Aorta (tissue), 5 donors: ENCODE data around the gene SECISBP2L. TPM values are rescaled to one million over a fixed set of nuclear protein-coding genes. Genes with fewer than 3 reads are reported as not detected.
"Not testable (repeated sequence)": the region's sequence is repeated elsewhere in the genome, so short reads cannot be mapped to it uniquely, and the experiment has no call there.

Source experiments
- ATAC-seq: fragments of 200-7000 bp; cut with Tn5 transposase; one replicate; pipeline ENCODE4 v1.9.1; 2022; ENCODE audit warnings: moderate library complexity; ENCODE audit not compliant: low FRiP score
- DNase-seq, 2 donors: peaks; one replicate each; pipeline ENCODE4 v3.0.0-alpha.2; 2020
- H3K27ac ChIP-seq, 2 donors: one replicate each; pipeline ENCODE4 v1.5.1; 2013; ENCODE audit warnings: low read length in 2 of 2, mild to moderate bottlenecking in 2 of 2, moderate library complexity in 2 of 2, control low read depth in 1 of 2, inconsistent platforms in 1 of 2, low read depth in 1 of 2
- H3K27me3 ChIP-seq, 2 donors: one replicate each; pipeline ENCODE4 v1.6.1; 2013; ENCODE audit warnings: control low read depth in 1 of 2, low read length in 1 of 2, mild to moderate bottlenecking in 1 of 2, moderate library complexity in 1 of 2; ENCODE audit not compliant: insufficient read depth in 2 of 2, control insufficient read depth in 1 of 2
- H3K36me3 ChIP-seq, 2 donors: one replicate each; pipeline ENCODE4 v1.6.1; 2013; ENCODE audit warnings: control low read depth in 1 of 2, low read length in 1 of 2, mild to moderate bottlenecking in 1 of 2; ENCODE audit not compliant: insufficient read depth in 2 of 2, control insufficient read depth in 1 of 2
- H3K4me1 ChIP-seq, 2 donors: one replicate each; pipeline ENCODE4 v1.6.1; 2013; ENCODE audit warnings: low read length in 2 of 2, control low read depth in 1 of 2, mild to moderate bottlenecking in 1 of 2, moderate library complexity in 1 of 2; ENCODE audit not compliant: insufficient read depth in 2 of 2, control insufficient read depth in 1 of 2
- H3K4me3 ChIP-seq, 2 donors: one replicate each; pipeline ENCODE4 v1.5.1; 2013; ENCODE audit warnings: low read length in 2 of 2, control low read depth in 1 of 2, mild to moderate bottlenecking in 1 of 2
- H3K9me3 ChIP-seq: one replicate; pipeline ENCODE4 v1.6.1; 2013; ENCODE audit warnings: mild to moderate bottlenecking, low read length; ENCODE audit not compliant: control insufficient read depth
- WGBS, 2 donors: extraction: QIAGEN DNeasy Blood & Tissue Kit; methylation state at CpG; one replicate each; pipeline ENCODE4 v1.1.7; 2013; 5-methylcytosine and 5-hydroxymethylcytosine counted together
- intact Hi-C, 2 donors: fragments of 100-400 bp; cut with DNase I; formaldehyde crosslinking; loops; one replicate each; pipeline versions ENCODE4 v1.14.2 to v1.15.0; 2022
- polyA plus RNA-seq, 2 donors: library from polyadenylated mRNA; stranded (reverse); fragments of 200-250 nt; gene quantifications; one replicate each; pipeline ENCODE4 v1.2.3, GENCODE V29; 2013
- total RNA-seq, 2 donors: library from RNA; stranded (reverse); fragmentation: NEBNext Ultra II Directional; extraction: Animal tissue kit (Norgen Biotek cat#: 25700); gene quantifications; one replicate each; pipeline ENCODE4 v1.2.1, GENCODE V29; 2021
- donor health status: healthy with polysubstance abuse.
- donor health status: Bipolar disorder and iron deficiency.
- donor health status: DM: no; HTN: no; CAD: no.
- donor health status: DM: no; HTN: no; CAD: no.
- donor health status: DM: yes; HTN: yes; CAD: no.

Gene SECISBP2L
- total and polyA plus RNA-seq, 4 donors = 8.1 to 82.2 (median 46.9) TPM

GRCh38 chr15:48970926-48971325 lies 75.3 kb downstream of the SECISBP2L start:
- H3K27ac ChIP-seq, intact Hi-C loops, H3K9me3 ChIP-seq, H3K4me1 ChIP-seq, DNase-seq, H3K27me3 ChIP-seq, H3K4me3 ChIP-seq, ATAC-seq, H3K36me3 ChIP-seq: not testable (repeated sequence)
- 57 to 69% methylated on average over 1 of the region's 1 CpG for WGBS, 2 donors

DNA sequence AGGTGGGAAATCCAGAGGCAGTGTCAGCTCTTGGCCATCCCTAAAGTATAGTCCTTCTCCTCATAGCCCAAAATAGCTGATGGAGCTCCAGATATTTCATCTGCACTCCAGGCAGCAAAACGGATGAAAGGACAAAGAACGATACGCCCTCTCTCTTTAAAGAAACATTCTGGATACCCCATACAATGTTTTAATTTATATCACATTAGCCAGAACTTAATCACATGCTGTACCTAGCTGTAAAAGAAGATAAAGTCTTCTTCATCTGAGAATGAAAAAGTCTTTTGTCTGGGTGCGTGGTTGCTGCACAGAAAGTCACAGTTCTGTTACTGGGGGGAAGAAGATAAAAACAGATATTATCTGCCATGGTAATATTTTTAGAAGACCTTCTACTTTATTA lies 78.2 kb downstream of the SECISBP2L start:
- Histone ChIP-seq H3K36me3 (no peaks in the 10 kb centered on the region), H3K27me3 (no peaks in the 10 kb centered on the region), H3K9me3 (no peaks in the 10 kb centered on the region), H3K4me3 (no peak overlapping the region), H3K27ac (no peak overlapping the region), H3K4me1 (peaks cover 0 to 3% of the 10 kb centered on the region in 2 donors)
- ATAC-seq = no peak
- no peak for DNase-seq
- WGBS, 2 donors = 88 to 89% methylated on average over 4 of the region's 4 CpGs
- intact Hi-C loops = no loop called here

GRCh38 chr15:48967336-48967735 lies 78.9 kb downstream of the SECISBP2L start:
- DNase-seq (no peak), ATAC-seq (no peak)
- H3K27me3 ChIP-seq = no peaks in the 10 kb centered on the region
- intact Hi-C loops = no loop called here
- peaks cover 0 to 3% of the 10 kb centered on the region in 2 donors for H3K4me1 ChIP-seq
- H3K27ac ChIP-seq = peak overlapping the region; percentile 67 to 87
- H3K9me3 ChIP-seq = no peaks in the 10 kb centered on the region
- no peak overlapping the region for H3K4me3 ChIP-seq
- no peaks in the 10 kb centered on the region for H3K36me3 ChIP-seq

DNA sequence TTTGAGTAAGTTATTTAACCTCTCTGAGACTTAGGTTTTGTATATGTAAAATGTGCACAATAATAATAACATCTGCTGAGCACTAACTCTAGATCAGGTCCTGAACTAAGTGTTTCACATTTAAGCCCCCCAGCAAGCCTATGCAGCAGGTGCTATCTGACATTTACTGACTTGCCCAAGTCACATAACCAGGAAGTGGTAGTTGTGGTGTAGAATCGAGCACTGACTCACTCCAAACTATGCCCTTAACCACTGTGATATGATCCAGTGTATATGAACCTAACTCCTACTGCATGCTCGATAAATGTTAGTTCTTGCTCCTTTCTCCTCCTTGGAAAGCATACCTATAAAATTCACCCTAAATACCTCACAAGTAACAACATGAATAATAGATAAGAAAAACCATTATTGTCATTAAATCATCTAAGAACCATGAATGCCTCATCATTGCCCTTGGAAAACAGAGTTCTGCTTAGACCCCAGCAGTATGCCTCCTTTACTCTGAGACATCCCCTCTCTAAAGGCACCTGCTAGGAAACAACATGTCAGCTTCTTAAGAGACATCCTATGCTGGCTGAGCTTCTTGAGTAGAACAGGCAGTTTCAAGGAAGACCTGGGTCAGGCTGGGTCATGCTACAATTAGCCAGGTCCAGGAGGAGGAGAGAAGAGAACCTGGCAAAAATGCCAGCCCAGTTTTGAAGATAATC lies 79.5 kb downstream of the SECISBP2L start:
- Histone ChIP-seq H3K36me3 (no peaks in the 10 kb centered on the region), H3K4me1 (peaks cover 0 to 3% of the 10 kb centered on the region in 2 donors), H3K27ac (peak overlapping the region; percentile 67 to 87), H3K4me3 (no peak overlapping the region), H3K27me3 (no peaks in the 10 kb centered on the region), H3K9me3 (no peaks in the 10 kb centered on the region)
- intact Hi-C loops = no loop called here
- DNase-seq = no peak
- no peak for ATAC-seq
- WGBS, 2 donors = 52 to 53% methylated on average over 2 of the region's 2 CpGs

DNA sequence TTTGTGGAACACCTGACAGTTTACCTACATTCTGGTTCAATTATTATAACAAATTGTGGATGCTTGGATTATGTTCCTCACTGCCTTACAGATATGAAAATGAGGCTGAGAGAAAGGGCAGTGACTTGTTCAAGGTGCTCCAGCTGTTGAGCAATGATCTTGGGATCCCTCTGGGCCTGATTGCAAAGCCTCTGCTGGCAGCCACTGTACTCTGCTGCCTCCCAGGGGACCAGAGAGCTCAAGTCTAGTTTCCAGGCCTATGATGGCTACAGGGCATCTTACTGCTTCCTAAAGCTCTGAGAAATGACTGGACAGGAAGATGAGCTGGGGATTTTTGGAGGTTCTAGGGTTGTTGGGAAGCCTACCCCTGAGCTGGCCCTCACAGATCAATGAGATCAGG lies 80.3 kb downstream of the SECISBP2L start:
- H3K4me1 ChIP-seq = peaks cover 0 to 3% of the 10 kb centered on the region in 2 donors
- H3K27ac ChIP-seq = peak overlapping the region; percentile 13 to 67
- intact Hi-C loops = no loop called here
- peak in 1 of 2 donors; percentile 68 for DNase-seq
- no peaks in the 10 kb centered on the region for H3K27me3 ChIP-seq
- no peaks in the 10 kb centered on the region for H3K9me3 ChIP-seq
- ATAC-seq = no peak
- no peaks in the 10 kb centered on the region for H3K36me3 ChIP-seq
- no peak overlapping the region for H3K4me3 ChIP-seq

DNA sequence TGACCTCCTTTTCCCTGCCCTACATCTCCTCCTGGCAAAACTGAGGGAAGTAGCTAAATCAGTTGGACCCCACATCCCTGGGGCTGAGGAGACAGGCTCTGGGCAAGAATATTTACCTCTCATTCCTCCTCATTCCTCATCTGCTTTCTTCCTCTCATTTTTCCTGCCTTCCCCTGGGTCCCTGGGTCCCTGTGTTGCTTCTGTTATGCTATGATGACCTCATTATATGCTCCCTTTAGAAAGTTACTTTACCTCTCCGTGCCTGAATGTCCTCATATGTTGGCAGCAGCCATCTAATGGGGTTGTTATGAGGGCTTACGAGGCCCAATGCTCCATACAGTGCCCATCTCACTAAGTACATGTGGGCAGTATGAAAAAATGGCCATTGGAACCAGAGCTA lies 81.3 kb downstream of the SECISBP2L start:
- Histone ChIP-seq H3K4me3 (no peak overlapping the region), H3K27me3 (no peaks in the 10 kb centered on the region), H3K36me3 (no peaks in the 10 kb centered on the region), H3K4me1 (peaks cover 2 to 3% of the 10 kb centered on the region in 2 donors), H3K9me3 (no peaks in the 10 kb centered on the region), H3K27ac (no peak overlapping the region)
- intact Hi-C loops = loop anchor here (5.0 kb wide), 1 partner anchor 88 kb away; the partner anchor contains the start of gene EID1 (in 2 of the 2)
- DNase-seq (no peak), ATAC-seq (no peak)
- 51 to 54% methylated on average over 2 of the region's 2 CpGs for WGBS, 2 donors

DNA sequence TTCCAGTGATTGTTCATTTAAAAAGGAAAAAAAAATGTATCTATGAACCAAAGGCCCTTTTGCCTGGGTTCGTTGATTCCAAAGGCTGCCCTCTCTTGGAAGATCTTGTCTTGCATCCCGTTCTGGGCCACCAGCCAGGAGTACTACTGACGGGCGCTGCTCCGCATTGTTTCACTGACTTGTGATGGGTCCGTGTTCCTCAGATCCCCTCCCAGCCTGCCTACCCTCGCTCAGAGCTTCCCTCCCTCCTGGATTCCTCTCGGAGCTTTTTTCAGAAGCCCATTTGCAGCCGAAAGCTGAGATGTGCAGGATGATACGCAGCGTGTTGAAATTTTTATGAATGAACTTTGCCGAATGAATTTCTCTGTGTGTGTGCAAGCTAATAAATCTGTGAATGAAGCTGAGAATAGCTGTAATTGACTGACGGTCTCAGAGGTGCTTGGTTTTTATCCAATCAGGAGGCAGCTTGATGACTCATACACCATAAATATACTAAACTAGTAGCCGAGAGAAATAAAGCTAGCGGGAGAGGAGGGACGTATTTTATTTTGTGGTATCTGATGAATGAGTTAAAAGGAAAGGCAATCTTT lies 82.6 kb downstream of the SECISBP2L start, which contains the start of gene SHC4:
Gene SHC4, minus strand, starts transcription at position 396 of the 590 bp plus-strand sequence. CDS start 904 bp downstream, outside the sequence.
- H3K4me1 ChIP-seq = peaks cover 2 to 3% of the 10 kb centered on the region in 2 donors
- WGBS, 2 donors = 0 to 1% methylated on average over 16 of the region's 16 CpGs

GRCh38 chr15:48962662-48963523 lies 83.4 kb downstream of the SECISBP2L start:
- intact Hi-C loops = loop anchor here (5.0 kb wide), 1 partner anchor 86 kb away; the partner anchor contains the start of gene EID1 (in 2 of the 2)
- H3K4me3 ChIP-seq = peak overlapping the region; percentile 21 to 27
- 2 to 3% methylated on average over 54 of the region's 54 CpGs for WGBS, 2 donors
- peaks cover 2 to 3% of the 10 kb centered on the region in 2 donors for H3K4me1 ChIP-seq
- DNase-seq = peak; percentile 58 to 78
- peak overlapping the region in 1 of 2 donors; percentile 83 for H3K27ac ChIP-seq
- peak; percentile 72 for ATAC-seq
- H3K27me3 ChIP-seq = no peaks in the 10 kb centered on the region
- no peaks in the 10 kb centered on the region for H3K36me3 ChIP-seq
- H3K9me3 ChIP-seq = no peaks in the 10 kb centered on the region

More for the DNA sequence above, 82.6 kb downstream of the SECISBP2L start, which contains the start of gene SHC4:
- ATAC-seq (peak; percentile 64), DNase-seq (peak; percentile 70 to 85)
- Histone ChIP-seq H3K27ac (peak within 1 kb of the TSS in 1 of 2 donors; percentile 83), H3K36me3 (no peaks in the 10 kb centered on the region), H3K9me3 (no peaks in the 10 kb centered on the region), H3K27me3 (no peaks in the 10 kb centered on the region), H3K4me3 (peak within 1 kb of the TSS; percentile 21 to 27)
- intact Hi-C loops = loop anchor here (5.0 kb wide), 1 partner anchor 86 kb away; the partner anchor contains the start of gene EID1 (in 2 of the 2)
